ENCODE data around the gene SEC22A.

The SEC22A gene

DNA sequence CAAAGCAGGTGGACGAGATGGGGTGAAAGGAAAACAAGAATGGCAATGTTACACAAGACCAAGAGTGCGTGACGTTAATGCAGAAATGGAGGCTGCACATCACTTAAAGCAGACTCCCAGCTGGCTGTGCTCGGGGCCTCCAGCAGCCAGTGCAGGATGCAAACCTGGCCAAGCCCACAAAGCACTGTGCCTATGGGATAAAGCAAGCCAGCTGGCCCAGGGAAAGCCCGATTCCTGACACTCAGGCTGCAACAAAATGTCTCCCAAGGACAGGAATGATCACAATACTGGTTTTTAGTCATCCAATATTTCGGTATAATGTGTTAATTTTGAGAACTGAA, 86.2 kb downstream of the SEC22A start:
- no peak for DNase-seq (ENCODE audit: low read depth in 2 of 2)

DNA sequence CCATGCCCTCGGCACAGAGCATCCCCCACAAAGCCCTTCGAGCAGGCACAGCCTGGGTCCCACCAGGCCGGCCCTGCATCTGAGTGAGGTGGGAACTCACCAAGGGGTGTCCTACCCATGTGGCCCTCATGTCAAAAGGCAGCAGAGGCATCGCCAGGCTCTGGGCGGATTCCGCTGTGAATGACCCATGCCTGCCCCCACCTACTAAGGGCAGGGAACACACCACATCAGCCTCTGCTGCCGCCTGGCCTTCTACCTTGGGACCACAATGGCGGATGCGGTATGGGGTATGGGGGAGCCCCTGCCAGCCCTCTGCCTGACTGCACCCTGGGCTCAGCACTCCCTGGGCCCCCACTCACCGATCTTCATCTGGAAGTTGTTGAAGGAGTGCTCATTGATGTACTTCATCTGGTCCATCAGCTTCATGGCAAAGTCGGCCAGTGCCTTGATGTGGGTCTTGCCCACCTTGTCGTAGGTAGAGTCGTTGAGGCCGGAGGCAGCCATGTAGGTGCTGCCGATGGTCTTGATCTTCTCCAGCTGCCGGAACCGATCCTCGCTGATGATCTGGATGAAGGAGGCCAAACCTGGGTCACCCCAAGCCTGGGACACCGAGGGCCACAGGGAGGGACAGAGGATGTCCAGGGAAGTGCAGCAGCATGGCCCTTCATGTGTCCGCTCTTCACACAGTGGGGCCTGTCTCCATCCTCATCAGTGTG, 87.8 kb downstream of the SEC22A start:
- no peak for DNase-seq (ENCODE audit: low read depth in 2 of 2)

DNA sequence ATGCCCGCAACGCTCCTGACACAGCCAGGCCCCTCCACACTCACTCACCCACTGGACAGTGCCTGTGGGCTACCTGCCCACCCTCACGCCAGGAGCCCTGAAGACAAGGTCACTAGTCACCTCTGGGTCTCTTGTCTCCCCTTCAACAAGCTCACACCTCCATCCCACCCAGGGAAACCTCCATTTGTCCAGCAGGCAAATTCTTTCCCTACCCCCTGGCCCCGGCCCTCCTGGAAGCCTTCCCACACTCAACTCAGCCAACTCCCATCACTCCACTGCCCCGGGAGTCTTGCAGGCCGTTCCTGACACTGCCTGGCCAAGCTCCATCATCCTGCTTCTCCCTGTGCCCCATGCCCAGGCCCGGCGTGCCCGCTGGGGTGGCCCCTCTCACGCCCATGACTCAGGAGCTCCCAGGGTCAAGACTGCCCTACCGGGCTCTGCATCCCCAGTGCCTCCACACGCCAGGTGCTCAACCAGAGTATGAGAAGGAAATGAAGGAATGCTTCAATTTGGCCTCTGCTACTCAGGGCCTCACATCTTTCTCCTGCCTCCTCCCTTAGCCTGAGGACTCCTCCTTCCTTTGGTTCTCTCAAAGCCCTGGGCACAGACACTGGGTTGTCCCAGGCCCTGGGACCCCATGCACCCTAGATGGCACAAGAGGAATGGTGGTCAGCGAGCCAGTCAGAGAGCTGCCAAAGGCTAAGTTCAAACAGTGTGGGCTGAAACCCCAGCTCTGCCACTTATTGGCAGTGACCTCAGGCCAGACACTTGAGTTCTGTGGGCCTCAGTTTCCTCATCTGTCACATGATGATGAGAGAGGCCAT, 88.6 kb downstream of the SEC22A start:
- no peak for DNase-seq (ENCODE audit: low read depth in 2 of 2)

- DNase-seq (ENCODE audit: low read depth in 2 of 2), result no peak
Observed at GRCh38 chr3:123290962-123291361, 89.2 kb downstream of the SEC22A start.

DNA sequence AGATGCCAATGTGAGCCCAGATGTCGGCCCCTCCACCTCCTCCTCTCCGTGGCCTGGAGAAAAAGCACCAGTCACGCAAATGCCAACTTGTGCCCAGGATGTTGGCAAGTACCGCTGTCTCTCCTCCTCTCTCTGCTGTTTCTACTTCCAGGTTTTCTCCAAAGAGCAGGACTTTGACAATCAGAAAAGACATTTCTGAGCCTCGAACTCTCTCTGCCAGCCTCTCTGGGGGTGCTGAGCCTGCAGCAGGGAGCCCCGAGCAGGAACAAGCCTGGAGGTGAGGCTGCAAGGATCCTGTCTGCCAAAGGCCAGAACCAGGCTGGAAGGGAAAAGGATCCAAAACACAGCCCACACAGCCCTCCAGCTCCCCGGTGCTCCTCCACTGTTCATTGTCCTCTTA, 89.7 kb downstream of the SEC22A start:
- DNase-seq (ENCODE audit: low read depth in 2 of 2), result no peak

- DNase-seq (ENCODE audit: low read depth in 2 of 2), result no peak
Observed at GRCh38 chr3:123292321-123293310, 90.9 kb downstream of the SEC22A start.

DNA sequence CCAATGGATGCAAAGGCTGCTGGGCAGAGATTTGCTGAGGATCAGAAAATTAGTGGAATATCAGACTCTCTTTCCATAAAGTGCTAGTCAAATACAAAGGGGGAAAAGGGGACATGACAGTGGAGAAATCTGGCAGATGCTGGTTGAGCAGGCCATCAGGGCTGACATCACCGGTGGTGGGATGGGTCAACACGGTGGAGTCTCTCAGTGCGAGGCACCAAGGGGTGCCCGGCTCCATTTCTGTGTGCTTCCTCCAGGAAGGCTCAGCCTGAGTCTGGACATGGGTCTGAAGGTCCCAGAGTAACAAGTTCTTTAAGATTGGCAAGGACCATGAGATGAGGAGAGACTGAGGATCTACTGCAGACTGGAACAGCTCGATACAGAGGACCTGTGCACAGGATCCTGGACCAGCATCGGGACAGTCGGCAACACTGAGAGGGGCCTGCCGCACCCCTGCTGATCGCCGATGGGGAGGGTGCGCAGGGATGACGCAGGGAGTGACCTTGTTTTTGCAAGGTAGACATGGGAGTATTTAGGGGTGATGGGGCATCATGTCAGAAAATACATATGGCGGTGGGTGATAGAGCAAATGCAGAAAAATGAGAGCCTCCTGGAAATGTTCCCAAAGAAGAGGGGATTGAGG, 92.7 kb downstream of the SEC22A start:
- DNase-seq (ENCODE audit: low read depth in 2 of 2), result no peak

DNA sequence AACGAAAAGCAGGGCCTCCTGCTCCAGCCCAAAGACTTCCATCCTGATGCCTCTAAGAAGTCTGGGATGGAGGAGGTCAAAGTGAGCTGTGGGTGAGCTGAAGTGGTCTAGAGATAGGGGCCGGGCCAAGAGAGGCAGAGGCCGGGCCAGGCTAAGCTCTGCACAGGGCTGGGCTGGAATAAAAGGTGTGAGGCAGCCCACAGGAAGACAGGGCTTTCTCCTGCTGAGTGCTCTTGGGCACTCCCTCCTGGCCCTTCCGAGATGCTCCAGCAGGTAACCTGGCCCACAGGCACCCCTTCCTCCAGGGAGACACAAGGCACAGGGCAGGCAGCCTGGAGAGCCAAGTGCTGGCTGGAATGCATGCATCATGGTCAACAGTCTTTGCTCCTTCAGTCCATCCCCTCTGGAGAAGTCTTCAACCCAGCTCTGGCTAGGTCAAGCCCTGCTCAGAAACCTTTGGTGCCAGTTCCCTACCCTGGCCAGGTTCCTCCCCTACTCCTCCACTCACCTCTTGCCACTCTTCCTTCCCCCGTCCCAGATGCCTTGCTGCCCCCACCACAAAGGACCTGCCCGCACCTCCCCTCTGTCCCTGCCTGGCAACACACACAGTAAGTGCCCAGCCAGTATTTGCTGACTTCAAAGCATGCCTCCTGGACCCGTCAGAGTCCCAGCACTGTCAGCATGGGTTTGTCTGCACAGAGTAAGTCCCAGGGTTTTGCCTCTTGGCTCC, 93.6 kb downstream of the SEC22A start:
- DNase-seq (ENCODE audit: low read depth in 2 of 2), result no peak

DNA sequence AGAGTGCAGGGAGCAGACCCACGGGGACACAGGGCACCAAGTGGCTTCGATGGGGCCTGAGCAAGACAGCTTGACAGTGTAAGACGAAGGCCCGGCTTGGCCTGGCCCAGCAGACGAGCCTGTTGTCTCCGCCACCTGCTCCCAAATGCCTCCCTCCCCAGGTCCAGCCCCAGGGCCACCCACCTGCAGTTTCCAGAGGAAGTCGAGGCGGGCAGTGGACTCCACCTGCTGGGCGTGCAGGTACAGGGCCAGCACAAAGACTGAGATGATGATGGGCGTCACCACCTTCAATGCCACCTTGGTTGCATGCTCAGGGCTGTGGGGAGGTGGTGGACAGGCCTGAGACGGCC, 94.1 kb downstream of the SEC22A start:
- no peak for DNase-seq (ENCODE audit: low read depth in 2 of 2)

DNA sequence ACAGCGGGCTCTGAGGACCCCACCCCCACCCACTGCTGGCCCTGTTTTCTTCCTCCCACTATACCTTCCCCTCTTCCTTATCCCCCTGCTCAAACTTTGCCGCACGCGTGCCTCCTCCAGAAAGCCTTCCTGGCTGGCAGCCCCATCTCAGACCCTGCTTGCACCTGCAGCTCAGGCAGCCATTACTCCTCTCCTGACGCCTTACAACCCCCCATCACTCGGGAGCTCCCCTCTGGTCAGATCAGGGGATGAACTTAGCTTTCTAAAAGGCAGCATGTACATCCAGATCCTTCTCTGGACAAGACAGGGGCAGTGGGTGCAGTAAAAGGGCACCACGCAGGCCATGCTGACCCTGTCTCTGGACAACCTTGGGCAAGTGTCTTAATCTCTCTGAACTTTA, 94.5 kb downstream of the SEC22A start:
- no peak for DNase-seq (ENCODE audit: low read depth in 2 of 2)

- no peak for DNase-seq (ENCODE audit: low read depth in 2 of 2)
Observed at GRCh38 chr3:123296836-123297626, 95.3 kb downstream of the SEC22A start.

DNA sequence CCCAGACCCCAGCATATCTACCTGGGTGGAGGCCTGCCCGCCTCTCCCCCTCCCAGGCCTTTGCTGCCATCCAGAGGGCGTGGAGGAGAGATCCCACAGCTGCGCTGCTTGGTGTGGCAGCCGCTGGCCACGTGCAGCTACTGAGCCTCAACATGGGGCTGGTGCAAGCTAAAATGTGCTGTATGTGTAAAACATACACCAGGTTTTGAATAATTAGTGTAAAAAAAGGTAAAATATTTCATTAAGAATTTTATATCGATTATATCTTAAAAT, 95.8 kb downstream of the SEC22A start:
- no peak for DNase-seq (ENCODE audit: low read depth in 2 of 2)

- no peak for DNase-seq (ENCODE audit: low read depth in 2 of 2)
Observed at GRCh38 chr3:123298903-123299302, 97.2 kb downstream of the SEC22A start.

DNA sequence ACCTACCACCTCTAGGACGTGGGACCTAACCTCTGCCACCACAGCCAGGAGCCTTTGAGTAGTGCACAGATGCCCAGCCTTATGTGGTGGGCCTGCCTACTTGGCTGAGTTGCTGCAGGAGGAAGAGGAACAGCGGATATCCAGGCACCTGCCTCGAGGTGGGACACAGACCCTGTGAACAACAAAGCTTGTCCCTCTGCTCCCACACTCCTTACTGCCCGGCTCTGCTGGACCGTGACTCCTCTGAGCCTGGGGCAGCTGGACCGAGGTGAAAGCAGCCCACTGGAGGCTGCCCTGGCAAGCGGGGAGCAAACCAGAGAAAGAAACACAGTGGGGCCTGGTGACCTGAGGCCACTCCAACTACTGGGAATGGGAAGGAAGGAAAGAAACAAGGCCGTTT, 97.8 kb downstream of the SEC22A start:
- DNase-seq (ENCODE audit: low read depth in 2 of 2), result no peak

- DNase-seq (ENCODE audit: low read depth in 2 of 2), result no peak
Observed at GRCh38 chr3:123300056-123300455, 98.3 kb downstream of the SEC22A start.

GRCh38 chr3:123300583-123300982, 98.8 kb downstream of the SEC22A start:
- DNase-seq (ENCODE audit: low read depth in 2 of 2), result no peak

GRCh38 chr3:123301331-123302184, 99.8 kb downstream of the SEC22A start:
- DNase-seq (ENCODE audit: low read depth in 2 of 2), result no peak

GRCh38 chr3:123302961-123303360, 101.2 kb downstream of the SEC22A start:
- no peak for DNase-seq (ENCODE audit: low read depth in 2 of 2)

DNA sequence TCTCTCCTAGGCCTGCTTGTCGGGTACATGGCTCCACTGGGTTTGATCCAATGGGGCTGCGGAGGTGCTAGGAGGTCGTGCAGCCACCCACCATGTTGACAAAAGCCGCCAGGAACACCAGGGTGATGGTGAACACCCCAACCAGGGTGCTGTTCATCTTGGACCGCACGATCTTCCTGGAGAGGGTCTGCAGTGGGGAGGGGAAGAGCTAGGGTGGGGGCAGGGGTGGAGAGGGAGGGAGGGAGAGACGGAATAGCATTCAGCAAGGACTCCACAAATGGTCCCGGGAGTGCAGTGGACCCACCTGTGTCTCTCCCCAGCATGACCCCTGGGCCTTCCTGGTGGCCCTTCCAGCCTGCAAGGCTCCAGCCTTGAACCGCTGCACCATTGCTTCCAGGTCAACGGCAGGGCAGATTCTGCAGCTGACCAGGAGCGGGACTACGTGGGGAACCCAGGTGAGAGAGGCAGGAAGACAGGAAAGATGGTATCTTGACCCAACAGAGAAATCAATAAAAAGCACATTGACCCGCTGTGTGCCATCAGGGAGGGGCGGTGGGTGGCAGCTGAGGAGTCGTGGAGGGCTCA, 102.3 kb downstream of the SEC22A start:
- no peak for DNase-seq (ENCODE audit: low read depth in 2 of 2)

Measured in stimulated activated CD8-positive, alpha-beta memory T cell treated with anti-CD3 and anti-CD28 coated beads, Interleukin-7, amount 100 ng/mL, for 4 hours (primary cell).